HG02642 (cell line): ENCODE data around the gene GPATCH1.
A peak's percentile ranks its signal among the peaks of the same experiment; 100 is the strongest.
"Not testable (repeated sequence)": the region's sequence is repeated elsewhere in the genome, so short reads cannot be mapped to it uniquely, and the experiment has no call there.

Experiments used
- ATAC-seq: cut with Tn5 transposase; IDR thresholded peaks from one replicate; pipeline ENCODE4 v1.9.1; 2021; ENCODE audit warnings: mild to moderate bottlenecking; ENCODE audit not compliant: unreplicated experiment, poor library complexity

GPATCH1 gene

GRCh38 chr19:33080761-33081681, at the start of gene GPATCH1:
Gene GPATCH1 (plus strand): TSS chr19:33081181. CDS start chr19:33081194, 13 bp downstream.
- peak; percentile 92 for ATAC-seq

GRCh38 chr19:33032218-33032781, 48.7 kb upstream of the GPATCH1 start:
- ATAC-seq = no peak

GRCh38 chr19:33035461-33035860, 45.5 kb upstream of the GPATCH1 start:
- ATAC-seq = no peak

- not testable (repeated sequence) for ATAC-seq
Measured at GRCh38 chr19:33036370-33037167, 44.4 kb upstream of the GPATCH1 start.

DNA sequence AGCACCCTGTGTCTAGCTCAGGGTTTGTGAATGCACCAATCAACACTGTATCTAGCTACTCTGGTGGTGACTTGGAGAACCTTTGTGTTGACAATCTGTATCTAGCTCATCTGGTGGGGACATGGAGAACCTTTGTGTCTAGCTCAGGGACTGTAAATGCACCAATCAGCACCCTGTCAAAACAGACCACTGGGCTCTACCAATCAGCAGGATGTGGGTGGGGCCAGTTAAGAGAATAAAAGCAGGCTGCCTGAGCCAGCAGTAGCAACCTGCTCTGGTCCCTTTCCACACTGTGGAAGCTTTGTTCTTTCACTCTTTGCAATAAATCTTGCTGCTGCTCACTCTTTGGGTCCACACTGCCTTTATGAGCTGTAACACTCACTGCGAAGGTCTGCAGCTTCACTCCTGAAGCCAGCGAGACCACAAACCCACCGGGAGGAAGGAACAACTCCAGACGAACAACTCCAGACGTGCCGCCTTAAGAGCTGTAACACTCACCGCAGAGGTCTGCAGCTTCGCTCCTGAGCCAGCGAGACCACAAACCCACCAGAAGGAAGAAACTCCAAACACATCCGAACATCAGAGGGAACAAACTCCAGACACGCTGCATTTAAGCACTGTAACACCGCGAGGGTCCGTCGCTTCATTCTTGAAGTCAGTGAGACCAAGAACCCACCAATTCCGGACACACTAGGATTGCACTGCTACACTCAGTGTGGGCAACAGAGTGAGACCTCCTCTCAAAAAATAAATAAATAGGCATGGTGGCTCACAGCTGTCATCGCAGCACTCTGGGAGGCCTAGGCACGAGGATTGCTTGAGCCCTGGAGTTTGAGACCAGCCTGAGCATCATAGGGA, 43.6 kb upstream of the GPATCH1 start:
- ATAC-seq = not testable (repeated sequence)

DNA sequence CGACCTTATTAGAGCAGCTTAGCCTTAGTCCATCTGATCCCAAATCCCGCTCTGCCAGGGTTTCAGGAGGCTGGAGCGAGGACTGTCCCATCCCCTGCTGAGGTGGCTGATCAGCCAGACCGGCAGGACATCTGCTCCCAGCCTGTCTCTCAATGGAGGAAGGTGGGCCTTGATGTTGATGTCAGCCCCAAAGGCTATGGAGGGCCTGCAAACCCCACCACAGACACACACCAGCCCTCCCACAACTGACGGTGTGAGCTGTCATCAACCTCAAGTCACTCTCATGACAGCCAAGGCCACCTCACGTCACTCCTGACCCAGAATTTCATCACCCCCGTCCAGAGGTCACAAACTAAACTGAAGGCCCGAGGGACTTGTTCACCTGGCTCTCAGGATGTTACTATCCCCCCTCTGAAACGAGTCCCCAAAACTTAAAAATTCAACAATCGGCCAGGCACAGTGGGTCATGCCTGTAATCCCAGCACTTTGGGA, 41.8 kb upstream of the GPATCH1 start:
- ATAC-seq = no peak

- ATAC-seq = no peak
Measured at GRCh38 chr19:33039815-33040214, 41.2 kb upstream of the GPATCH1 start.

GRCh38 chr19:33040994-33041827, 39.8 kb upstream of the GPATCH1 start:
- ATAC-seq = no peak

DNA sequence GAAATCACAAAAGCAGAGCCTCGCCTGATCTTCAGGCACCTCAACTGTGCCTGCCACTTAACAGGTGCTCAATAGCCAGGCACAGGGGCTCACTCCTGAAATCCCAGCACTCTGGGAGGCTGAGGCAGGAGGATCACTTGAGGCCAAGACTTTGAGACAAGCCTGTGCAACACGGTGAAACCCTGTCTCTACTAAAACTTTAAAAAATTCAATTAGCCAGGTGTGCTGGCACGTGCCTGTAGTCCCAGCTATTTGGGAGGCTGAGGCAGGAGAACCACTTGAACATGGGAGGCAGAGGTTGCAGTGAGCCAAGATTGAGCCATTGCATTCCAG, 39.2 kb upstream of the GPATCH1 start:
- not testable (repeated sequence) for ATAC-seq

- no peak for ATAC-seq
Measured at GRCh38 chr19:33047422-33047821, 33.6 kb upstream of the GPATCH1 start.

GRCh38 chr19:33048806-33049676, 31.9 kb upstream of the GPATCH1 start:
- no peak for ATAC-seq

GRCh38 chr19:33050110-33050509, 30.9 kb upstream of the GPATCH1 start:
- no peak for ATAC-seq

DNA sequence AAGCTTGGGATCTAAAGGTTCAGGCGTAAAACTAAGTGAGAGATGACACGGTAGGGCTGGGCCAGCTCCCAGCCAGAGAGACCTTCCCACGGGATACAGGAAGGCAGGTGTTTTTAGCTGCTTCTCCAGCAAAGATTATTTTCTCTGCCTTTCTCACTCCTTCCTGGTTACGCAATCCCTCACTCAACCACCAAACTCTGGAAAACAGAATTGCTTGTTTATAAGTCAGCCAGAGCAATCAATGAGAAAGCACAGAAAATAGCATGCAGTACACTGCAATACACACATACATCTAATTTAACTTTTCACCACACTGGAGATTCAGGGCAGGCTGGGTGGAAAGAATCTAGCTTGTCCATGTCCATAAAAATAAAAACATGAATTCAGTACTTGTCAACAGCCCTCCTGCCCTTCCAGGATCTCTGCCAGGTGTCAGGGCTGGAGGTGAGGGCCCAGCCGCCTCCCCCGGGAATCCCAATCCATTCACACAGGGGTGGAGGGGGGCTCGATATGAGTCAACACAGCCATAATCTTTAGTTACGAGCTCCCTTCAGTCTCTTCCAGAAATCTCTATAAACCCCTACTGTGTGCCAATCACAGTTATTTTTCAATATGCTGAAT, 28.5 kb upstream of the GPATCH1 start:
- ATAC-seq = no peak

GRCh38 chr19:33054623-33055022, 26.4 kb upstream of the GPATCH1 start:
- ATAC-seq = no peak

- ATAC-seq = no peak
Measured at GRCh38 chr19:33055718-33056117, 25.3 kb upstream of the GPATCH1 start.

DNA sequence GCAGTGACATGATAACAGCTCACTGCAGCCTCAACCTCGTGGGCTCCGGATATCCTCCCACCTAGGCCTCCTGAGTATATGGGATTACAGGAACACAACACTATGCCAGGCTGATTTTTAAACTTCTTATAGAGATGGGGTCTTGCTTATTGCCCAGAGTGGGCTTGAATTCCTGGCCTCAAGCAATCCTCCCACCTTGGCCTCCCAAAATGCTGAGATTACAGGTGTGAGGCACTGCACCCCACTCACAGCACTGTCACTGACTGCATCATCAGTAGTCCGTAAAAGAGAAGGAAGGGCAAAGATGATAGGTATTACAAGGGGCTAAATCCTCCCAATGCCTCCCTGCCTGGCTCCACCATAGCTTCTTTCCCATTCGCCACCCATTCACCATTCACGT, 20.4 kb upstream of the GPATCH1 start:
- no peak for ATAC-seq

DNA sequence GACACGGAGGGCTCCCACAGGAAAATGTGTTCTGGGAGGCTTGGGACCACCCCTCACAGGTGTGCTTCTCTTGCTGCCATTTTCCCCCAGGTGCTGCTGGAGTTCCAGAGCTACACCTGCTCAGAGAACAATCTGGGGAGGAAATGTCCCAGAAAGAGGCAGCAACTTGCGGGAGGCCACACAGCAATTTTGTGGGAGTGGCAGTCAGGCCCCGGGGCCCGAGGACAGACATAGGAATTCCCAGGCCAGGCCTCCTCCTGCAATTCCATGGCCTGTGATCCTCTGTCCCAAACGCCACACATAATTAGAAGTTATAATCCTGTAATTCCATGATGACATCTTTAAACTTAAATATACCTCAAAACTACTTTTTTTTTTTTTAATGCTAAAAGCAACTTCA, 18.1 kb upstream of the GPATCH1 start:
- no peak for ATAC-seq

DNA sequence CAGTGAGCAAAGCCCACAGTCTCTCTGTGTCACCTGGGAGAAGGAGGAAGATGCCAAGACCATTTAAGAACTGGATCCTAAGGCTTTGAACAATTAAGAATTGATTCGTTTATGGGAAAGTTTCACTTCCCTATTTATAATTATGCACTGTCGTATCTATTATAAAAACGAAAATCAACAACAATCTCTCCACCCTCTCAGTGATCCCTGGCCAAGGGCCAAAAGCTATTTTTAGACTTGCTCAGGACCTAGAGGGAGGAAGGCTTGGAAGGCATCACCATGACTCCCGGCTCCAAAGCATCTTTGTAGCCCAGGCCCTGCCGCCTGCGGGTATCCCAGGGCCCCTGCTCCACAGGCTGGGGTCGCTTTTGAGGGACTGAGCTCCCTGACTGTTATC, 17.6 kb upstream of the GPATCH1 start:
- ATAC-seq = no peak
